ENCODE results near the gene CRABP2. TPM values are rescaled to one million over a fixed set of nuclear protein-coding genes. Genes with fewer than 3 reads are reported as not detected.
A peak's percentile ranks its signal among the peaks of the same experiment; 100 is the strongest.

The CRABP2 gene
- polyA plus RNA-seq, 1 of the 3 experiments (the other 2 are of a cell fraction), result 42.1 TPM

GRCh38 chr1:156657741-156658319 is 47.6 kb downstream of the CRABP2 start:
- no peaks in the 10 kb centered on the region for H3K79me2 ChIP-seq (ENCODE audit: insufficient read depth)
- ChIA-PET CTCF (interaction anchor here (0.6 to 13.1 kb wide), 24 partner anchors 8 to 274 kb away, joined by 3 to 682 read pairs (median 5); partner anchors contain the start of genes BCAN, CRABP2, HAPLN2 and ISG20L2), POLR2A (no interaction called here)
- no peaks in the 10 kb centered on the region for H3K36me3 ChIP-seq (replicated peaks in 1 of 2; ENCODE audit: control insufficient read depth in 1 of 2, insufficient read depth in 2 of 2, low read length in 1 of 2)
- H3K27ac ChIP-seq (ENCODE audit: low read depth in 2 of 2, low read length in 1 of 2), result no peak overlapping the region
- H3K4me1 ChIP-seq (ENCODE audit: control insufficient read depth in 1 of 2, insufficient read depth in 2 of 2, low read depth in 1 of 2, low read length in 1 of 2), result peaks cover 32 to 43% of the 10 kb centered on the region in 2 experiments; a peak in 3 of 4 replicates
- H3K4me2 ChIP-seq, result peak overlapping the region; percentile 68; the same call in 1 of the 2 replicates
- no peak overlapping the region for H3K9ac ChIP-seq
- WGBS (ENCODE audit: low lambda C conversion rate), result 35% methylated on average over 14 of the region's 15 CpGs
- no peaks in the 10 kb centered on the region for H3K9me3 ChIP-seq
- peak overlapping the region in 1 of 2 experiments; percentile 44; a peak in 2 of 4 replicates for H3K4me3 ChIP-seq (ENCODE audit: low read depth in 2 of 2, low read length in 1 of 2)
- DNase-seq, result no peak
- no peaks in the 10 kb centered on the region for H3K9me2 ChIP-seq
- no peak overlapping the region for H2AFZ ChIP-seq (ENCODE audit: low read depth)
- TF ChIP-seq, protein P1, sequence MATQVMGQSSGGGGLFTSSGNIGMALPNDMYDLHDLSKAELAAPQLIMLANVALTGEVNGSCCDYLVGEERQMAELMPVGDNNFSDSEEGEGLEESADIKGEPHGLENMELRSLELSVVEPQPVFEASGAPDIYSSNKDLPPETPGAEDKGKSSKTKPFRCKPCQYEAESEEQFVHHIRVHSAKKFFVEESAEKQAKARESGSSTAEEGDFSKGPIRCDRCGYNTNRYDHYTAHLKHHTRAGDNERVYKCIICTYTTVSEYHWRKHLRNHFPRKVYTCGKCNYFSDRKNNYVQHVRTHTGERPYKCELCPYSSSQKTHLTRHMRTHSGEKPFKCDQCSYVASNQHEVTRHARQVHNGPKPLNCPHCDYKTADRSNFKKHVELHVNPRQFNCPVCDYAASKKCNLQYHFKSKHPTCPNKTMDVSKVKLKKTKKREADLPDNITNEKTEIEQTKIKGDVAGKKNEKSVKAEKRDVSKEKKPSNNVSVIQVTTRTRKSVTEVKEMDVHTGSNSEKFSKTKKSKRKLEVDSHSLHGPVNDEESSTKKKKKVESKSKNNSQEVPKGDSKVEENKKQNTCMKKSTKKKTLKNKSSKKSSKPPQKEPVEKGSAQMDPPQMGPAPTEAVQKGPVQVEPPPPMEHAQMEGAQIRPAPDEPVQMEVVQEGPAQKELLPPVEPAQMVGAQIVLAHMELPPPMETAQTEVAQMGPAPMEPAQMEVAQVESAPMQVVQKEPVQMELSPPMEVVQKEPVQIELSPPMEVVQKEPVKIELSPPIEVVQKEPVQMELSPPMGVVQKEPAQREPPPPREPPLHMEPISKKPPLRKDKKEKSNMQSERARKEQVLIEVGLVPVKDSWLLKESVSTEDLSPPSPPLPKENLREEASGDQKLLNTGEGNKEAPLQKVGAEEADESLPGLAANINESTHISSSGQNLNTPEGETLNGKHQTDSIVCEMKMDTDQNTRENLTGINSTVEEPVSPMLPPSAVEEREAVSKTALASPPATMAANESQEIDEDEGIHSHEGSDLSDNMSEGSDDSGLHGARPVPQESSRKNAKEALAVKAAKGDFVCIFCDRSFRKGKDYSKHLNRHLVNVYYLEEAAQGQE (IDR thresholded peaks at IDR 0.05; ENCODE audit: low read depth, low read length), result no peak
- TF ChIP-seq MXI1 (IDR thresholded peaks at IDR 0.05; ENCODE audit: low read depth, low read length), result no peak
- peaks cover 3% of the 10 kb centered on the region; the same call in 1 of the 2 replicates for H4K20me1 ChIP-seq (ENCODE audit: insufficient read depth)
- peaks cover 20% of the 10 kb centered on the region for H3F3A ChIP-seq (replicated peaks; ENCODE audit: insufficient read depth)
- no peaks in the 10 kb centered on the region for H3K27me3 ChIP-seq (ENCODE audit: insufficient read depth)

- 11% methylated on average over 34 of the region's 54 CpGs for WGBS (ENCODE audit: low lambda C conversion rate)
- ChIA-PET CTCF (interaction anchor here (0.5 to 13.1 kb wide), 23 partner anchors 9 to 275 kb away, joined by 3 to 682 read pairs (median 5); partner anchors contain the start of genes BCAN, CRABP2, HAPLN2 and ISG20L2), POLR2A (interaction anchor here (0.6 to 1.9 kb wide), 3 partner anchors 29 to 41 kb away, joined by 3 to 7 read pairs (median 3); partner anchors contain the start of gene HAPLN2)
- Histone ChIP-seq H3K79me2 (ENCODE audit: insufficient read depth) (no peaks in the 10 kb centered on the region), H3K4me1 (ENCODE audit: control insufficient read depth in 1 of 2, insufficient read depth in 2 of 2, low read depth in 1 of 2, low read length in 1 of 2) (peaks cover 25 to 42% of the 10 kb centered on the region in 2 experiments; a peak in 3 of 4 replicates), H3K9me2 (no peaks in the 10 kb centered on the region), H3F3A (replicated peaks; ENCODE audit: insufficient read depth) (peaks cover 17% of the 10 kb centered on the region), H4K20me1 (ENCODE audit: insufficient read depth) (peaks cover 7% of the 10 kb centered on the region), H3K36me3 (replicated peaks in 1 of 2; ENCODE audit: control insufficient read depth in 1 of 2, insufficient read depth in 2 of 2, low read length in 1 of 2) (no peaks in the 10 kb centered on the region), H2AFZ (ENCODE audit: low read depth) (no peak overlapping the region), H3K27me3 (ENCODE audit: insufficient read depth) (no peaks in the 10 kb centered on the region), H3K9me3 (no peaks in the 10 kb centered on the region), H3K9ac (no peak overlapping the region), H3K4me3 (ENCODE audit: low read depth in 2 of 2, low read length in 1 of 2) (peak overlapping the region; percentile 29 to 44), H3K4me2 (peak overlapping the region; percentile 68), H3K27ac (ENCODE audit: low read depth in 2 of 2, low read length in 1 of 2) (no peak overlapping the region; a peak in 1 of 4 replicates)
- DNase-seq, result peak; percentile 89
- TF ChIP-seq SMC3 (IDR thresholded peaks at IDR 0.05; ENCODE audit: low read depth, low read length) (peak; percentile 94), RCOR1 (IDR thresholded peaks at IDR 0.05; ENCODE audit: low read length) (0 out of 2 replicates have a peak, but pooled peaks have one; percentile 12), CTCF (IDR thresholded peaks at IDR 0.05) (peak; percentile 95), RAD21 (IDR thresholded peaks at IDR 0.05; ENCODE audit: low read length) (peak; percentile 92), FOXJ3 (CRISPR knock-in tag; IDR thresholded peaks at IDR 0.05) (no peak), FOSL2 (IDR thresholded peaks at IDR 0.05; ENCODE audit: borderline replicate concordance, low read depth) (no peak)
- TF ChIP-seq, protein P2, sequence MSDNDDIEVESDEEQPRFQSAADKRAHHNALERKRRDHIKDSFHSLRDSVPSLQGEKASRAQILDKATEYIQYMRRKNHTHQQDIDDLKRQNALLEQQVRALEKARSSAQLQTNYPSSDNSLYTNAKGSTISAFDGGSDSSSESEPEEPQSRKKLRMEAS (IDR thresholded peaks at IDR 0.05; ENCODE audit: low read depth), result no peak
- TF ChIP-seq, protein P3, sequence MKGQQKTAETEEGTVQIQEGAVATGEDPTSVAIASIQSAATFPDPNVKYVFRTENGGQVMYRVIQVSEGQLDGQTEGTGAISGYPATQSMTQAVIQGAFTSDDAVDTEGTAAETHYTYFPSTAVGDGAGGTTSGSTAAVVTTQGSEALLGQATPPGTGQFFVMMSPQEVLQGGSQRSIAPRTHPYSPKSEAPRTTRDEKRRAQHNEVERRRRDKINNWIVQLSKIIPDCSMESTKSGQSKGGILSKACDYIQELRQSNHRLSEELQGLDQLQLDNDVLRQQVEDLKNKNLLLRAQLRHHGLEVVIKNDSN (IDR thresholded peaks at IDR 0.05; ENCODE audit: borderline replicate concordance, low read depth), result no peak
- TF ChIP-seq, protein P1 (IDR thresholded peaks at IDR 0.05; ENCODE audit: low read depth, low read length), result 0 out of 2 replicates have a peak, but pooled peaks have one; percentile 25
Measured at GRCh38 chr1:156656806-156657740, 48.3 kb downstream of the CRABP2 start.

Measured in SK-N-SH (cell line).